Measurements from ENCODE around the gene EZR.
"Not testable (repeated sequence)": the region's sequence is repeated elsewhere in the genome, so short reads cannot be mapped to it uniquely, and the experiment has no call there.

EZR gene

DNA sequence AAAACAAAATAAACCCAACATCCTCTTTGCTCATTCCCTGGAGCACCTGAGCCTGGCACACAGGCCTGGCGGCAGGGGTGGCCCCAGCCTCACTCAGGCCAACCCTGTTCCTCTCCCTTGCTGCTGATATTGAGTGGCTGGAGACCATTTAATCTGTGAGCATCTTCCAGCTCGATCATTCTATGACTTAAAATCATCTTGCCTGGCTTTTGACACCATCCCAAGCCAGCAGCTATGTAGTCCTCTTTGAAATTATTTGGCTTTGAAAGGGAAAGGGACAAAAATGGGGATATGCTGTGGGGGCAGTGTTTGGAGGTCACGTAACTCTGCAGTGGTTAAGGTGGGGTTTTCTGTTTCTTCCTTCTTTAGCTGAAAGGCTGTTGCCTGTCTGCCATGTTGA, 22.8 kb downstream of the EZR start:
- no peak for DNase-seq

- DNase-seq = no peak
Measured at GRCh38 chr6:158795516-158795915, 23.7 kb downstream of the EZR start.

- DNase-seq = no peak
Measured at GRCh38 chr6:158793432-158793831, 25.7 kb downstream of the EZR start.

DNA sequence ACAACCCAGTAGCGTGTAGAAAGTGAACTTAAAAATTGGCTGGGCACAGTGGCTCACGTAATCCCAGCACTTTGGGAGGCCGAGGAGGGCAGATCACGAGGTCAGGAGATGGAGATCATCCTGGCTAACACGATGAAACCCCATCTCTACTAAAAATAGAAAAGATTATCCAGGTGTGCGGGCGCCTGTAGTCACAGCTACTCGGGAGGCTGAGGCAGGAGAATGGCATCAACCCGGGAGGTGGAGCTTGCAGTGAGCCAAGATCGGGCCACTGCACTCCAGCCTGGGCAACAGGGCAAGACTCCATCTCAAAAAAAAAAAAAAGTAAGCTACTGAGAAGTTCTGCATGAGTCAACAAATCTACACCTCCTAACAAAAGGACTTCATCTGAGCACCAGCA, 26.7 kb downstream of the EZR start:
- not testable (repeated sequence) for DNase-seq

DNA sequence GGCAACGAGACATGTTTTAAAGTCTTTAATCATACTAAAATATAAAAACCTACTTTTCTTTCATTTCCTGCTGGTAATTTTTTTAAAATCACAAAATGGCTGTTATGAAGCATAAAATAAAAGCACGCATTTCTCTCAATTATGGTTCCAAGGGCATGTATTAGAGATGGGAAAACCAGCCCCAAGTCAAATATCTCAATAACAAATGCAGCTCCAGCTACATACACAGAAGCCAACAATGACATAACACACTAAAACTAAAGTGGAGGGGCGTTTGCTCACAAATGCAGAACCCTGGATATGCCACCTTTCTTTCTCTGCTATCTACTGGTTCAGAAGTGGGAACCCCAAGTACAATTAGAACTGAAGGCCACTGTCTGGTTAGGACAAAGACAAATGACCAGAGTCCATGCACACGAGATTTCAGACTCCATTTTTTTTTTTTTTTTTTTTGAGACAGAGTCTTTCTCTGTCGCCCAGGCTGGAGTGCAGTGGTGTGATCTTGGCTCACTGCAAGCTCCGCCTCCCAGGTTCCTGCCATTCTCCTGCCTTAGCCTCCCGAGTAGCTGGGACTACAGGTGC, 27.8 kb downstream of the EZR start:
- no peak for DNase-seq

GRCh38 chr6:158789115-158789917, 29.9 kb downstream of the EZR start:
- DNase-seq = peak; percentile 45

DNA sequence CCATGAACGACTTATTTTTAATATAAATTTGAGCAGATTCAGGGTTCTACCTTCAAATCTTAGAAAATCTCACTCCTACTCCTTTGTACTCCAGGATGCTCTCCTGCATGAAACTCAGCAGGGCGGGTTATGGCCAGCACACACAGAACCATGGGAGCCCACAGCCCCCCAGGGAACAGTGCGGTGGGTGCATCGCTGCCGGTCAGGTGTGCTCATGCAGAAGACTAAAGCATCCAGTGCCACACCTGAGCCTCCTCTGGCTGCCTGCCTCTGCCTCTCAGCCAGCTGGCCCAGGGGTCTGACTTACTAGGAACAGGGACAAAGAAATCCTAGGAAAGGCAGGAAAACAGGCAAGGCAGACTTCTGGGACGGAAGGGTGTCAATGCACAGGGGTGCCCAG, 31.8 kb downstream of the EZR start:
- DNase-seq = peak; percentile 13

DNA sequence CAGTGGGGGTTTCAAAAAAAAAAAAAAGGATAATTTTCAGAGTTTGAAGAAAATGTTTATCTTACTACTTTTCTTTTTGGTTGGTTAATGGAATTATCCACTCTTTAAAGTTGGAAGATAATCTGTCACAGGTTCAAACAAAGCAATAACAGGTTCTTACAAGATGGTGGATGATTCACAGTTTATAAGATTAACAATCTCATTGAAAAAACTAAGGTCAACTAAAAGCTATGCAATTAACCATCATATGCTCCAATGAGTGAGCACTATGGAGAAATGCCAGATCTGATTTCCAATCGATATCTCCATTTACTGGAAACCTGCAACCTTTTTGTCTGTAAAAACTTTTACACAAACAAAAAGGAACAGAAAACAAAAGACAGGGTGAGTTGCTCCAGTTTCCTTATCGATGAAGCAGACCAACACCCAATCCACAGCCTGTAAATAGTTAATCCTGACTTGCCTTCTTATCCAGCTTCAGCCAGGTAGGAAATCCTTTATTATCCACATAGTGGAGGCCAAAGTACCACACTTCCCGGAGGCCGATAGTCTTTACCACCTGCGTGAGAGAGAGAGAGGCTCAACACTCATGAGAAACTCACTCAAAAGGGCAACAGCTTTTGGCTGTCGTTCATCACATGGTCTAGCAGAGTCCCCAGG, 32.4 kb downstream of the EZR start:
- DNase-seq = peak; percentile 1

DNA sequence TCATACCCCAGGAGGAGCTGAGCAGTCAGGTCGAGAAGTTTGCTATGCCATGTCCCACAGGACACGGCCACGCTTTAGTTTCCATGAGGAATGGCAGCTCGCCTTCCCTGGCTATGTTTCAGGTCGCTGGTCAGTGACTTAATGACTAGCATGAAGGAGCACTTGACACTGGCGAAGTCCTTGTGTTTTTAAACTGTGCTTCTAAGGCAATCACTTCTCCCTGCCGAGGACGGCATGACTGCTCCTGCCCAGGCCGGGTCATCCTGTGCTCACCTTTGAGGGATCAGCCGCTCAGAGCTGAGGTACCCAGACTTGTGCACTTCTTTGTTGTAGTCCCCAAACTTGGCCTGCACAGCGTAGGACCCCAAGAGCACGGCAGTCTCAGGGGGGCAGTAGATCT, 34.1 kb downstream of the EZR start:
- peak; percentile 2 for DNase-seq

- peak; percentile 3 for DNase-seq
Measured at GRCh38 chr6:158784505-158784904, 34.7 kb downstream of the EZR start.

- DNase-seq = peak; percentile 5
Measured at GRCh38 chr6:158783851-158784250, 35.3 kb downstream of the EZR start.

DNA sequence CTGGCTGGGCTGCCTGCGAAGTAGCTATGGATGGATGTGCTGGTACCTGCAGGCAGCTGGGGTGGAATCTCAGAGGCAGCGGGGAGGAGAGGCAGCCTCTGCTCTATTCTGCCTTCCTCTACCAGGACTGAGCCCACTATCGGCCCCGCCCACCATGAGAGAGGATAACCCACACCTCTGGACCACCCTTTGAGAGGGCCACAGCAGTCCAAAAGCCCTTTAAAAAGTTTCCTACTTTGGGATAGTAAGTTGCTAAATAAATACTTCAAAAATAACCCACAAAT, 36.1 kb downstream of the EZR start:
- peak; percentile 4 for DNase-seq

DNA sequence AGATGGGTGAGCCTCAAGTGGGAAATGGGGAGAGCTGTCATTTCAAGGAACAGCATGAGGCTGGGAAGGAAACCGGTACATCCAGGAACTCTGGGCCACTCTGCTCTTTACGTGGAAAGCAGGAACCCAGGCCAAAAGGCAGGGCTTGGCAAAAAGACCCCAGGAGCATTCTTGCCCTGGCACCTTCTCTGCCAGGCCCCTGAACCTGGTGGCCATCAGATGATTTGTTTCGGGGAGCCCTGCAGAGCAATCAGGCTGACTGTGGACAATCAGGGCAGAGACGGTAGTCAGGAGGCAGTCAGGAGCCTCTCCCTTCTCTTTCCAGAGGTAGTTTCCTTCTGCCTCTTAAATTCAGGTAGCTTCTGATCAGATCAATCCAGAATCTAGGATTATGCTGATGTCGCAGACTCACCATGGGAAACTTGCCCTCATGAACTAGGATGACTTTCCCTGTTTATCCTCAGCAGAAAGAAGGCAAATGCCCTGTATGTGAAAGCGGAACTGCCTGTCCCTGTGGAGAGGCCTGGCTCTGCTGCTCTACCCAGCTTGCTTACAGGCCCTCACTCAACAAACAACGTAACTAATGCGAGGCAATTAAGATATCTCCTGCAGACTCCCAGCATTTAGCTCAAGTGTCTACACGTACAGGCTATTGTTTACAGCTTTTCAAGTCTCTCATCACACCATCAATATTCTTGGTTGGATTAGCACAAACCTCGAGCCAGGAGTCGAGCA, 36.6 kb downstream of the EZR start:
- peak; percentile 4 for DNase-seq

- DNase-seq = peak; percentile 12
Measured at GRCh38 chr6:158781692-158782373, 37.3 kb downstream of the EZR start.

- peak; percentile 11 for DNase-seq
Measured at GRCh38 chr6:158780988-158781691, 38.0 kb downstream of the EZR start.

- DNase-seq = peak; percentile 2
Measured at GRCh38 chr6:158780246-158780884, 38.8 kb downstream of the EZR start.

DNA sequence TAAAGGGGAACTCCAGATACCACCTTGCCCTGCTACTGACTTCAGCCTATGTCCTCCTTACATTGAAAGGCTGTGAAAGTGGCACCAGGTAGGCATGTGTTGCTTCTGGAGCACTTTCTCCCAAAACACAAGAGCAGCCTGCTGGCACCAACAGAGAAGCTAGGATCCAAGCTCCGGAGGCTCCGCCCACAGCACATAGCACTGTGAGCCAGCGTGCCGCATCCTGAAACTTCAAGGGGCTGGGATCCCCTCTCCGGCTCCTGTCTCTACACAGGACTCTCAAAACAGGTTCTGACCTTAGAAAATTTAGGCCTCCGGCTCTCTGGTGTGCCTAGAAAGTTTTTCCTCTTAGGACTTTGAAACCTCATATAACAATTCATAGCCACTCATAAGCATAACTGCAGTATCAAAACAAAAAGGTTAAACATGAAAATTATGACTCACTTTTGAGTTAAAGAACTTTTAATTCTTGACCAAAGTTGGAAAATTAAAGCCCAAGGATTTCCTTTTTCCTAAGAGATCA, 41.1 kb downstream of the EZR start:
- no peak for DNase-seq

DNA sequence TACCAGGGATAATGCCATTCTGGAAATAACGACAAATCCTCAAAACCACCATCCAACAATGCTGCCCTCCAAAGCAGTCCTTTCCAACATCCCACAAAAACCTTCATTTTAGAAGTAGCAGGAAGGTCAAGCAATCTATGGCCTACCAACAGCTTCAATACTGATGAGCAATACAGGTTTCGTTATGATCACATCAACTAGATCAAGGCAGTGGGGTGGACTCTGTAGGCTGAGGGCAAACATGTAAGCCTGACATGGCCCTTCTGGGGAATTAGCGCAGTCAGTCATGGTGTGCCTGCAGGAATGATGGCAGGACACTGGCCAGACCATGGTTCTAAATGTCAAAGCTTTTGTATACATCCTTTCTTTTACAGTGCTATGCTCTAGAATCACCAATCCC, 41.7 kb downstream of the EZR start:
- no peak for DNase-seq

GRCh38 chr6:158776737-158777136, 42.4 kb downstream of the EZR start:
- no peak for DNase-seq

DNA sequence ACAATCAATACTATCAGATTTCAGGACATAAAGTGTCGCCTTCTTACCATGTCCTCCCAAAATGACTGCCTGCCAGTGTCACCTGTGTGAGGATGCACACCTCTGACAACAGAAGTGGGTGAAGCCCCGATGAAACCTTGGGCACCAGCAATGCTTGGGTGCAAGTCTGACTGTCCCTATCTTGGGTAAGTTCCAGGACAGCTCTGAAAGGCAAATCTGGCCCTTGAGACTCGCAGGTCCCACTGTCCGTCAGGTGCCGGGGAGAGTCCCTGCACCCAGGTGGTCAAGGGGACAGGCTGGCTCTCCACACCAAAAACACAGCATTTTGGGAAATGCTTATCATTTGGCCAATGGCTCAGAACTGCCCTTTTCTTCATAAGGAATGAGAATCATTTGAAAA, 43.3 kb downstream of the EZR start:
- DNase-seq = no peak

DNA sequence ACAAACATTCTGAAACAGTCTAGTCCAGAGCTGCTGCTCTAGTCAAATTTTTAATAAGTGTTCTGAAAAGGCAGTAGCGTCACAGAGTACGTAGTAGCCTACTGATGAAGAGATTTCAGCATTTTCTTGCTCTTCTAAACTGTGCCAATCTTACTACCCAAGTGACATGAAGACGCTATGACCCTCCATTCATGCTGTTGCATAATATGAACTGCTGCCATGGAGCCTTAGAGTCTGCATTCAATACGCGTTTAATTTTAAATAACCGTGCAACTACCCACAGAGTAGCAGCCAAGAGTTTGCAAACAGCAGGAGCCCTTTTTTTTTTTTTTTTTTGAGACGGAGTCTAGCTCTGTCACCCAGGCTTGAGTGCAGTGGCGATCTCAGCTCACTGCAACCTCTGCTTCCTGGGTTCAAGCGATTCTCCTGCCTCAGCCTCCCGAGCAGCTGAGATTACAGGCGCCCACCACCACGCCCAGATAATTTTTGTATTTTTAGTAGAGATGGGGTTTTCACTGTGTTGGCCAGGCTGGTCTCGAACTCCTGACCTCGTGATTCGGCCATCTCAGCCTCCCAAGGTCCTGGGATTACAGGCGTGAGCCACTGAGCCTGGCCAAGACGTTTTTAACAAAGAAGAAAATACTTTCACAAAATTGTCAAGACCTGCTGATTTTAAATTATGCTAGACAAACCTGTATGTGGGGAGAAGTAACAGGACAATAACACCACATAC, 44.3 kb downstream of the EZR start:
- DNase-seq = no peak
